RWPE1 (cell line): Measurements from ENCODE around the gene CIAO1.

Source experiments
- CTCF ChIA-PET: fragments of 350-600 bp; sonication (Branson Sonifier 250); formaldehyde crosslinking; extraction: SDS; loops from one replicate; lab custom pipeline; 2021; lab: Yijun Ruan, JAX
- POLR2A ChIA-PET: fragments of 400-600 bp; formaldehyde crosslinking; extraction: SDS; loops from one replicate; lab custom pipeline; 2020; ENCODE audit warnings: antibody characterized with exemption; ENCODE audit not compliant: low non-redundant PET; lab: Yijun Ruan, JAX
- DNase-seq: peaks from one replicate; pipeline ENCODE4 v3.0.0; 2012; ENCODE audit warnings: low spot score
- H3K27ac ChIP-seq: fragments of 450-650 bp; 2 replicates; pipeline ENCODE4 v1.5.1; 2017
- TF ChIP-seq, protein P1 (sequence below): fragments of 450-650 bp; conservative IDR thresholded peaks from 2 replicates; pipeline ENCODE4 v1.5.1; 2017; ENCODE audit warnings: low read depth, mild to moderate bottlenecking

CIAO1 gene

DNA sequence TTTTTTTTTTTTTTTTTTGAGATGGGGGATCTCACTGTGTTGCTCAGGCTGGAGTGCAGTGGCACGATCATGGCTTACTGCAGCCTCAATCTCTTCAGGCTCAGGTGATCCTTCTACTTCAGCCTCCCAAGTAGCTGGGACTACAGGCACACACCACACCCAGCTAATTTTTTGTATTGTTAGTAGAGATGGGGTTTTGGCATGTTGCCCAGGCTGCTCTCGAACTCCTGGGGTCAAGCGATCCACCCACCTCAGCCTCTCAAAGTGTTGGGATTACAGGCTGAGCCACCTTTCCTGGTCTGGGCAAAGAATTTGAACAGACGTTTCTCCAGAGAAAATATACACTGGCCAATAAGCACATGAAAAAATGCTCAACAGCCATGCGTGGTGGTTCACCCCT lies 42.2 kb downstream of the CIAO1 start:
- ChIA-PET POLR2A (interaction anchor here (0.7 kb wide), 1 partner anchor 37 kb away, joined by 9 read pairs; no protein-coding TSS in a partner anchor), CTCF (no interaction called here)
- DNase-seq, result no peak
- TF ChIP-seq, protein P1, sequence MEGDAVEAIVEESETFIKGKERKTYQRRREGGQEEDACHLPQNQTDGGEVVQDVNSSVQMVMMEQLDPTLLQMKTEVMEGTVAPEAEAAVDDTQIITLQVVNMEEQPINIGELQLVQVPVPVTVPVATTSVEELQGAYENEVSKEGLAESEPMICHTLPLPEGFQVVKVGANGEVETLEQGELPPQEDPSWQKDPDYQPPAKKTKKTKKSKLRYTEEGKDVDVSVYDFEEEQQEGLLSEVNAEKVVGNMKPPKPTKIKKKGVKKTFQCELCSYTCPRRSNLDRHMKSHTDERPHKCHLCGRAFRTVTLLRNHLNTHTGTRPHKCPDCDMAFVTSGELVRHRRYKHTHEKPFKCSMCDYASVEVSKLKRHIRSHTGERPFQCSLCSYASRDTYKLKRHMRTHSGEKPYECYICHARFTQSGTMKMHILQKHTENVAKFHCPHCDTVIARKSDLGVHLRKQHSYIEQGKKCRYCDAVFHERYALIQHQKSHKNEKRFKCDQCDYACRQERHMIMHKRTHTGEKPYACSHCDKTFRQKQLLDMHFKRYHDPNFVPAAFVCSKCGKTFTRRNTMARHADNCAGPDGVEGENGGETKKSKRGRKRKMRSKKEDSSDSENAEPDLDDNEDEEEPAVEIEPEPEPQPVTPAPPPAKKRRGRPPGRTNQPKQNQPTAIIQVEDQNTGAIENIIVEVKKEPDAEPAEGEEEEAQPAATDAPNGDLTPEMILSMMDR, result no peak
- no peak overlapping the region for H3K27ac ChIP-seq

DNA sequence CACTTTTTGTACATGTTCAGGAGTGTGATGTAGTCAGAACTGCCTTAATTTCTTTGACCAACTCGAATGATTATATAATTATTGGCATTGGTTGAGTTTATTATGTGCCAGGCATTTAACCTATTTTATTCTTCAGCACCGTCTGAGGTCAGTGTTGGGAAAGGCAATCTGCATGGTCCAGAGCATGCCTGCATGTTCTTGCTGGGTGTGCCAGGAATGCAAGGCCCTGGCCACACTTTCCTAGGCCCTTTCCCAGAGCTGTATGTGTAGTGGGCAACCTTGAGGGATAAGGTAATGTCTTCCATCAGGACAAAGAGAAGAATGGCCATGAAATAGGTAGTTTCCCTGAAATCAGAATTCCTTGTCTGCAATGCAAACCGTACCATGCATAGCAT lies 49.0 kb downstream of the CIAO1 start:
- ChIA-PET CTCF (no interaction called here), POLR2A (no interaction called here)
- no peak for DNase-seq
- TF ChIP-seq, protein P1, result no peak
- H3K27ac ChIP-seq, result no peak overlapping the region

DNA sequence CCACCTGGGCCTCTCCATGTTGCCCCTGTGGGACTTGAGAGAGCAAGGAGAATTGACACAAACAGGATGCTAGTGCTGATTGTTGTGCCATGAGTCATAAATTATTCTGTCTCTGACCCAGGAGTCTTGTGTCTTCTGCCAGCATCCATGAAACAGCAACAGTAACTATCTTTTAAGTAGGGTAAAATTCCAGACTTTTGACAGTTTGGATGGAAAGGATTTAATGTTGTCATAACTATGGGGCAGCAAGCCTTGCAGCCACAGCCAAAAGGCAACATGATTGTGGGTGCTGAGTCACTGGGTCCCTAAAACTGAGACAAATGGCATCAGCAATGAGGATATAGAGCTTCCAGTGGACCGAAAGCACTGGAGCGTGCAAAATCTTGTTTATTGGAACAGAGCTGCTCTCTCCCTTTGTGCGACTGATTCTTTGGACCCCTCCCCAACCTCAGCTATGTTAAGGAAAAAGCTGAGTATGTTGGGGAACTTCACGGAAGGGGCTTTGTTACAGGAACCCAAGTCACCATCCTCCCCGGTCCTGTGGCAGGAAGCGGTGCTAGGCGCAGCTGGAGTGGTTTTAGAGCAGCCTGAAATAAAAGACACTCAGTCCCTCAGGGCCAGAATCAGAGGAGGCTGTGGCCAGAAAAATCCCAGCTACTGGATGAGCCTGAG lies 49.5 kb downstream of the CIAO1 start:
- CTCF ChIA-PET, result no interaction called here
- H3K27ac ChIP-seq, result no peak overlapping the region
- TF ChIP-seq, protein P1, result no peak
- no peak for DNase-seq
- POLR2A ChIA-PET, result no interaction called here

DNA sequence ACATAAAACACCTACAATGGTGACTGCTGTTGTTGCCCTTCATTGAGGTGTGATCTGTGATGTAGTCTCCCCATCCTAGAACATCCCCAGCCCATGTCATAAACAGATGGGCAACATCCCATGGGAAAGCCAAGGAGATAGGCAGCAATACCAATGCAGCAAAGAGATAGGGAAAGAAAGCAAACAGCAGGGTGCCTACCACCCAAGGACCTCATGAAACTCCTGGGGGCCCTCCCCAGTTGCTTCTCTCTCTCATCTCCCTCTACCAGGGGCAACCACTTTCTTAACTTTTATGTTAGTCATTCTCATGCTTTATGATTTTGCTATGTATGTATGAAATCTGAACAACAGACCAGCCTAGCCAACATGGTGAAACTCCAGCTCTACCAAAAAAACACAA lies 51.0 kb downstream of the CIAO1 start:
- POLR2A ChIA-PET, result no interaction called here
- no peak for DNase-seq
- no peak overlapping the region for H3K27ac ChIP-seq
- CTCF ChIA-PET, result no interaction called here
- TF ChIP-seq, protein P1, result no peak

DNA sequence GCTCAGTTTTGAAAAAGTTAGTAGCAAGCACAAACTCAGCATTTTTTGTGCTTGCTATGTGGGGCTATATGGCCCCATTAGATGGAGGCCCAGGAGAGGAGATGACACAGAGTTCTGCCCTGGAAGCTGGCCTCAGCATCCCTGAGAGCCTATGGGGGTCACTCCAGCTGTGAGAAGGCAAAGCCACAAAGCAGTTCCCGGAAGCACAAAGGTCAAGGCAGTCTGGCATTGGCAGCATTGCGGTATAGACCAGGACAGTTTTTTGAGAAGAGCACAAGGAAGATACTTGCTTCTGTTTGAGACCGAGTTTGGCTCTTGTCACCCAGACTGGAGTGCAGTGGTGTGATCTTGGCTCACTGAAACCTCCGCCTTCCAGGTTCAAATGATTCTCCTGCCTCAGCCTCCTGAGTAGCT lies 51.6 kb downstream of the CIAO1 start:
- no peak overlapping the region for H3K27ac ChIP-seq
- TF ChIP-seq, protein P1, result no peak
- POLR2A ChIA-PET, result no interaction called here
- CTCF ChIA-PET, result interaction anchor here (0.7 kb wide), 1 partner anchor 81 kb away, joined by 3 read pairs; no protein-coding TSS in a partner anchor
- no peak for DNase-seq

DNA sequence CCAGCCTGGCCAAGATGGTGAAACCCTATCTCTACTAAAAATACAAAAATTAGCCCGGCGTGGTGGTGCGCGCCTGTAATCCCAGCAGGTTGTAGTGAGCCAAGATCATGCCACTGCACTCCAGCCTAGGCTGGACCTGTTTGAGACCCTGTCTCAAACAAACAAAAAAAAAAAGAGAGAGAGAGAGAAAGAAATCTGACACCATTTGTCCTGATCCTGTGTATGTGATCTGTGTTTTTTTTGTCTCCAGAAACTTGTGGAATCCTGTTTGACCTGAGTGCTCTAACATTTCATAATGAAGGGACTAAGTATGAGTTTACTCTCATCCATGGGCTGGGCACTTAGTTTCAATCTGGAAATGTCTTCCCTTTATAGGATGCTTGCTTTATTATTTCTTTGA lies 52.7 kb downstream of the CIAO1 start:
- CTCF ChIA-PET, result no interaction called here
- POLR2A ChIA-PET, result no interaction called here
- no peak overlapping the region for H3K27ac ChIP-seq
- no peak for DNase-seq
- TF ChIP-seq, protein P1, result no peak
